Kidney (tissue), 14 donors: ENCODE results near the gene ALDH9A1. TPM values are rescaled to one million over a fixed set of nuclear protein-coding genes. Genes with fewer than 3 reads are reported as not detected.
"Not testable (repeated sequence)": the region's sequence is repeated elsewhere in the genome, so short reads cannot be mapped to it uniquely, and the experiment has no call there.

ENCODE experiments used
- DNase-seq, 5 donors: peaks; one replicate each; pipeline ENCODE4 v3.0.0-alpha.2; 2013 to 2020
- FAIRE-seq: peaks from 2 replicates; lab custom pipeline; 2012; peaks lifted over from hg19 to GRCh38; lab: Jason Lieb, UNC
- H3K27ac ChIP-seq, 2 donors: one replicate each; pipeline ENCODE4 v1.7.0; 2013; ENCODE audit warnings: low read depth in 2 of 2, low read length in 2 of 2, inconsistent platforms in 1 of 2
- H3K27me3 ChIP-seq: one replicate; pipeline ENCODE4 v1.7.1; 2013; ENCODE audit warnings: low read length, inconsistent platforms; ENCODE audit not compliant: control insufficient read depth, insufficient read depth
- H3K36me3 ChIP-seq, 3 donors: one replicate each; pipeline versions ENCODE4 v1.7.0 to v1.7.1; 2013; ENCODE audit warnings: low read length in 3 of 3, control low read depth in 1 of 3, inconsistent platforms in 1 of 3; ENCODE audit not compliant: insufficient read depth in 3 of 3, control insufficient read depth in 2 of 3
- H3K4me1 ChIP-seq, 3 donors: one replicate each; pipeline versions ENCODE4 v1.7.0 to v1.7.1; 2013; ENCODE audit warnings: low read length in 3 of 3, inconsistent platforms in 1 of 3, low read depth in 1 of 3; ENCODE audit not compliant: control insufficient read depth in 2 of 3, insufficient read depth in 2 of 3
- H3K4me3 ChIP-seq, 3 donors: one replicate each; pipeline versions ENCODE4 v1.7.0 to v1.8.1; 2013; ENCODE audit warnings: low read length in 3 of 3, control low read depth in 1 of 3, inconsistent platforms in 1 of 3
- H3K9ac ChIP-seq, 3 donors: one replicate each; pipeline versions ENCODE4 v1.7.0 to v1.7.1; 2013; ENCODE audit warnings: low read length in 3 of 3, control low read depth in 1 of 3, inconsistent platforms in 1 of 3
- H3K9me3 ChIP-seq, 3 donors: one replicate each; pipeline versions ENCODE4 v1.7.0 to v1.7.1; 2013; ENCODE audit warnings: low read length in 3 of 3, control low read depth in 1 of 3, inconsistent platforms in 1 of 3; ENCODE audit not compliant: control insufficient read depth in 2 of 3, insufficient read depth in 1 of 3
- CTCF ChIP-seq: IDR thresholded peaks from 3 replicates; pipeline ENCODE4 v1.5.1; 2012; ENCODE audit warnings: mild to moderate bottlenecking, moderate library complexity, borderline replicate concordance; ENCODE audit not compliant: insufficient read depth; ENCODE audit errors: extremely low read depth
- intact Hi-C: fragments of 100-400 bp; cut with DNase I; formaldehyde crosslinking; loops from one replicate; pipeline ENCODE4 v1.11.1; 2022
- polyA plus RNA-seq: library from polyadenylated mRNA; stranded (reverse); fragments of 350-450 nt; fragmentation: Illumina TruSeq; extraction: RNeasy Lipid Tissue Mini Kit (QIAGEN cat#74804); gene quantifications from one replicate; pipeline ENCODE4 v1.2.3, GENCODE V29; 2014; ENCODE audit warnings: low read depth, low replicate concordance; ENCODE audit not compliant: insufficient read depth
- total RNA-seq: library from RNA; stranded (reverse); fragmentation: NEBNext Ultra II Directional; extraction: Animal tissue kit (Norgen Biotek cat#: 25700); gene quantifications from one replicate; pipeline ENCODE4 v1.2.1, GENCODE V29; 2021
- donor health status: control.
- donor health status: control.
- donor health status: control.
- donor health status: control.
- donor health status: control.
- donor health status: DM: yes; HTN: yes; CAD: no.
- donor health status: Normal renal cell carcinoma (clear cell type).

Gene ALDH9A1
- total and polyA plus RNA-seq, 2 donors from 2014 or later: 70.7 to 77.2 TPM

GRCh38 chr1:165666152-165666825 is 32.1 kb downstream of the ALDH9A1 start:
- no peak for TF ChIP-seq CTCF
- Histone ChIP-seq H3K4me3 (no peak overlapping the region), H3K36me3 (peaks cover 0 to 62% (median 33%) of the 10 kb centered on the region in 3 donors), H3K9me3 (no peaks in the 10 kb centered on the region), H3K4me1 (no peaks in the 10 kb centered on the region), H3K27me3 (no peaks in the 10 kb centered on the region), H3K27ac (no peak overlapping the region), H3K9ac (no peak overlapping the region)
- DNase-seq (no peak), FAIRE-seq (no peak)
- intact Hi-C loops: no loop called here

GRCh38 chr1:165662186-165662585 is 36.2 kb downstream of the ALDH9A1 start:
- H3K27me3 ChIP-seq: no peaks in the 10 kb centered on the region
- TF ChIP-seq CTCF: no peak
- DNase-seq: no peak
- peaks cover 0 to 45% (median 27%) of the 10 kb centered on the region in 3 donors for H3K36me3 ChIP-seq
- no peaks in the 10 kb centered on the region for H3K4me1 ChIP-seq
- no peak overlapping the region for H3K27ac ChIP-seq
- intact Hi-C loops: no loop called here
- H3K9ac ChIP-seq: no peak overlapping the region
- H3K4me3 ChIP-seq: no peak overlapping the region
- H3K9me3 ChIP-seq: no peaks in the 10 kb centered on the region
- no peak for FAIRE-seq

- TF ChIP-seq CTCF: no peak
- Histone ChIP-seq H3K9ac (no peak overlapping the region), H3K27me3 (no peaks in the 10 kb centered on the region), H3K4me1 (no peaks in the 10 kb centered on the region), H3K36me3 (peaks cover 0 to 43% (median 24%) of the 10 kb centered on the region in 3 donors), H3K27ac (no peak overlapping the region), H3K9me3 (no peaks in the 10 kb centered on the region), H3K4me3 (no peak overlapping the region)
- FAIRE-seq (no peak), DNase-seq (no peak)
- intact Hi-C loops: no loop called here
These were observed 36.7 kb downstream of the ALDH9A1 start for GRCh38 chr1:165661703-165662102.

GRCh38 chr1:165659581-165659895 is 38.8 kb downstream of the ALDH9A1 start:
- no peak for TF ChIP-seq CTCF
- Histone ChIP-seq H3K9ac (no peak overlapping the region), H3K9me3 (no peaks in the 10 kb centered on the region), H3K27me3 (no peaks in the 10 kb centered on the region), H3K36me3 (peaks cover 0 to 35% (median 22%) of the 10 kb centered on the region in 3 donors), H3K4me3 (no peak overlapping the region), H3K4me1 (no peaks in the 10 kb centered on the region), H3K27ac (no peak overlapping the region)
- intact Hi-C loops: no loop called here
- no peak for DNase-seq
- no peak for FAIRE-seq

- DNase-seq, H3K9me3 ChIP-seq, intact Hi-C loops, H3K4me3 ChIP-seq, H3K27ac ChIP-seq, FAIRE-seq, H3K9ac ChIP-seq, H3K4me1 ChIP-seq, H3K27me3 ChIP-seq: not testable (repeated sequence)
- peaks cover 0 to 35% (median 18%) of the 10 kb centered on the region in 3 donors for H3K36me3 ChIP-seq
These were observed 39.4 kb downstream of the ALDH9A1 start for GRCh38 chr1:165658766-165659580.
